PC-3 (cell line): ENCODE data around the gene DCLK1.

Source experiments
- CTCF ChIP-seq: fragments of 300-600 bp; sonication (generic); conservative IDR thresholded peaks from 2 replicates; pipeline ENCODE4 v1.5.1; 2017; ENCODE audit warnings: antibody characterized with exemption, low read depth, mild to moderate bottlenecking, low read length
- EZH2 ChIP-seq: fragments of 300-600 bp; sonication (generic); IDR thresholded peaks from one replicate; pipeline ENCODE4 v1.6.1; 2017; ENCODE audit warnings: antibody characterized with exemption, mild to moderate bottlenecking, low read length; ENCODE audit not compliant: unreplicated experiment
- EZH2phosphoT487 ChIP-seq: fragments of 300-600 bp; sonication (generic); IDR thresholded peaks from 2 replicates; pipeline ENCODE4 v1.6.1; 2018; ENCODE audit warnings: mild to moderate bottlenecking, antibody characterized with exemption, low read length, borderline replicate concordance

GRCh38 chr13:35906636-35907035 lies 224.5 kb downstream of the DCLK1 start:
- TF ChIP-seq CTCF, result no peak
- no peak for TF ChIP-seq EZH2
- no peak for TF ChIP-seq EZH2phosphoT487
